ENCODE measurements around the gene YPEL2. TPM values are rescaled to one million over a fixed set of nuclear protein-coding genes. Genes with fewer than 3 reads are reported as not detected.

Gene YPEL2
- total RNA-seq, 2 donors from 2014 or later = 26.7 to 27.0 TPM

GRCh38 chr17:59374612-59375011, 43.2 kb downstream of the YPEL2 start:
- Histone ChIP-seq H3K9me3 (no peaks in the 10 kb centered on the region), H3K27ac (peak overlapping the region; percentile 20 to 91 (median 66)), H3K4me3 (no peak overlapping the region), H3K27me3 (no peaks in the 10 kb centered on the region), H3K4me1 (peaks cover 70% of the 10 kb centered on the region), H3K36me3 (replicated peaks in 1 of 2; ENCODE audit: insufficient read depth in 1 of 2, low read depth in 2 of 2) (no peaks in the 10 kb centered on the region)
- 83 to 93% methylated on average over 4 of the region's 4 CpGs for WGBS, 2 donors
- no peak for ATAC-seq
- DNase-seq = no peak
- intact Hi-C loops (cut with DNase I) = no loop called here
- no peak for TF ChIP-seq POLR2A (IDR thresholded peaks at IDR 0.05)

GRCh38 chr17:59375857-59376256, 44.4 kb downstream of the YPEL2 start:
- H3K4me3 ChIP-seq = no peak overlapping the region
- no peak for ATAC-seq
- no peaks in the 10 kb centered on the region for H3K27me3 ChIP-seq
- H3K27ac ChIP-seq = peak overlapping the region in 1 of 4 donors; percentile 18
- no peaks in the 10 kb centered on the region for H3K9me3 ChIP-seq
- peaks cover 64% of the 10 kb centered on the region for H3K4me1 ChIP-seq
- TF ChIP-seq CTCF (IDR thresholded peaks at IDR 0.05) (no peak), POLR2A (IDR thresholded peaks at IDR 0.05) (no peak)
- H3K36me3 ChIP-seq (replicated peaks in 1 of 2; ENCODE audit: insufficient read depth in 1 of 2, low read depth in 2 of 2) = no peaks in the 10 kb centered on the region
- intact Hi-C loops (cut with DNase I) = no loop called here
- DNase-seq = no peak

GRCh38 chr17:59376506-59376905, 45.1 kb downstream of the YPEL2 start:
- H3K9me3 ChIP-seq = no peaks in the 10 kb centered on the region
- intact Hi-C loops (cut with DNase I) = no loop called here
- 92 to 98% methylated on average over 5 of the region's 5 CpGs for WGBS, 2 donors
- ATAC-seq (no peak), DNase-seq (no peak)
- H3K4me3 ChIP-seq = no peak overlapping the region
- H3K4me1 ChIP-seq = peaks cover 64% of the 10 kb centered on the region
- no peaks in the 10 kb centered on the region for H3K27me3 ChIP-seq
- H3K27ac ChIP-seq = peak overlapping the region in 1 of 4 donors; percentile 18
- TF ChIP-seq POLR2A (IDR thresholded peaks at IDR 0.05) = no peak
- no peak for TF ChIP-seq CTCF (IDR thresholded peaks at IDR 0.05)
- no peaks in the 10 kb centered on the region for H3K36me3 ChIP-seq (replicated peaks in 1 of 2; ENCODE audit: insufficient read depth in 1 of 2, low read depth in 2 of 2)

DNA sequence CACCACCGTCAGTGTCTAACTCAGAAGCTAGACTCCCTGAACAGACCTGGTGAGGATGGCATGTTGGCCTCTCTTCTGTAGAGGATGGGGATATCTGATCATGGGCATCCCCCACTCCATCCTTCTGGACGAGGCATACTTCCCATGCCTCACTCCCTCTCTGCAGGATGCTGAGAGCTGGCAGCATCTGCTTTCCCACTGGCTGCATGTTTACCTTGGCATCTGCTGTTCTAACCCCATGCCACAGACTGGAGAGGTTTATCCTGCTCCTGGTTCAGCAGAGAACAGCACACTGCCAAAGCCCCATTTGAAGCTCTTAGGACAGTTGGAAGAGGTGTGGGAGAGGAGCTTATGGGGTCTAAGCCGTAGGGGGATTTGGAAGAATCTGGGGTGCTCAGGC, 46.0 kb downstream of the YPEL2 start:
- DNase-seq = no peak
- Histone ChIP-seq H3K36me3 (replicated peaks in 1 of 2; ENCODE audit: insufficient read depth in 1 of 2, low read depth in 2 of 2) (no peaks in the 10 kb centered on the region), H3K9me3 (no peaks in the 10 kb centered on the region), H3K4me3 (no peak overlapping the region), H3K27ac (peak overlapping the region; percentile 1 to 85 (median 61)), H3K4me1 (peaks cover 64% of the 10 kb centered on the region), H3K27me3 (no peaks in the 10 kb centered on the region)
- 58 to 68% methylated on average over 3 of the region's 3 CpGs for WGBS, 2 donors
- ATAC-seq = no peak
- TF ChIP-seq CTCF (IDR thresholded peaks at IDR 0.05) (no peak), POLR2A (IDR thresholded peaks at IDR 0.05) (no peak)
- intact Hi-C loops (cut with DNase I) = no loop called here

GRCh38 chr17:59378675-59379074, 47.2 kb downstream of the YPEL2 start:
- Histone ChIP-seq H3K9me3 (no peaks in the 10 kb centered on the region), H3K4me3 (no peak overlapping the region), H3K36me3 (replicated peaks in 1 of 2; ENCODE audit: insufficient read depth in 1 of 2, low read depth in 2 of 2) (no peaks in the 10 kb centered on the region), H3K27me3 (no peaks in the 10 kb centered on the region), H3K4me1 (peaks cover 56% of the 10 kb centered on the region), H3K27ac (peak overlapping the region; percentile 37 to 85 (median 61))
- no peak for DNase-seq
- ATAC-seq = peak; percentile 19
- TF ChIP-seq CTCF (IDR thresholded peaks at IDR 0.05) = no peak
- no peak for TF ChIP-seq POLR2A (IDR thresholded peaks at IDR 0.05)
- intact Hi-C loops (cut with DNase I) = no loop called here
- WGBS, 2 donors = 55 to 57% methylated on average over 4 of the region's 4 CpGs

Data from body of pancreas (tissue), 4 donors.